RCC 7860 (cell line): ENCODE measurements around the gene PTPRN2.
"Not testable (repeated sequence)": the region's sequence is repeated elsewhere in the genome, so short reads cannot be mapped to it uniquely, and the experiment has no call there.

Source experiments
- DNase-seq: peaks from one replicate; pipeline ENCODE4 v3.0.0-alpha.2; 2015; ENCODE audit warnings: low spot score
- FAIRE-seq: peaks from 2 replicates; lab custom pipeline; 2012; peaks lifted over from hg19 to GRCh38; lab: Jason Lieb, UNC

The PTPRN2 gene

GRCh38 chr7:158407581-158408317, 179.9 kb downstream of the PTPRN2 start:
- peak; percentile 34 for DNase-seq

GRCh38 chr7:158406801-158407200, 180.8 kb downstream of the PTPRN2 start:
- FAIRE-seq: no peak

More at GRCh38 chr7:158407581-158408317, 179.9 kb downstream of the PTPRN2 start:
- FAIRE-seq: no peak

GRCh38 chr7:158406364-158406763, 181.3 kb downstream of the PTPRN2 start:
- FAIRE-seq: no peak
- no peak for DNase-seq

More at GRCh38 chr7:158406801-158407200, 180.8 kb downstream of the PTPRN2 start:
- no peak for DNase-seq

GRCh38 chr7:158405771-158406170, 181.9 kb downstream of the PTPRN2 start:
- not testable (repeated sequence) for FAIRE-seq, DNase-seq

GRCh38 chr7:158405324-158405723, 182.3 kb downstream of the PTPRN2 start:
- FAIRE-seq (no peak), DNase-seq (no peak)

- DNase-seq (no peak), FAIRE-seq (no peak)
These were observed 183.4 kb downstream of the PTPRN2 start for GRCh38 chr7:158404031-158404761.

- DNase-seq (no peak), FAIRE-seq (no peak)
These were observed 184.4 kb downstream of the PTPRN2 start for GRCh38 chr7:158403013-158403821.

GRCh38 chr7:158402471-158402870, 185.2 kb downstream of the PTPRN2 start:
- FAIRE-seq (no peak), DNase-seq (no peak)

GRCh38 chr7:158401826-158402225, 185.8 kb downstream of the PTPRN2 start:
- DNase-seq (no peak), FAIRE-seq (no peak)

- DNase-seq (no peak), FAIRE-seq (no peak)
These were observed 186.3 kb downstream of the PTPRN2 start for GRCh38 chr7:158401295-158401694.

GRCh38 chr7:158400601-158401225, 186.9 kb downstream of the PTPRN2 start:
- no peak for DNase-seq
- FAIRE-seq: no peak

- DNase-seq (no peak), FAIRE-seq (no peak)
These were observed 187.9 kb downstream of the PTPRN2 start for GRCh38 chr7:158399762-158400161.

- no peak for FAIRE-seq
- DNase-seq: no peak
These were observed 188.9 kb downstream of the PTPRN2 start for GRCh38 chr7:158398750-158399149.

GRCh38 chr7:158397885-158398284, 189.7 kb downstream of the PTPRN2 start:
- no peak for DNase-seq
- FAIRE-seq: no peak

GRCh38 chr7:158396982-158397862, 190.4 kb downstream of the PTPRN2 start:
- DNase-seq (no peak), FAIRE-seq (no peak)

- no peak for FAIRE-seq
- DNase-seq: no peak
These were observed 191.2 kb downstream of the PTPRN2 start for GRCh38 chr7:158396301-158396905.

- no peak for FAIRE-seq
These were observed 191.8 kb downstream of the PTPRN2 start for GRCh38 chr7:158395780-158396278.

GRCh38 chr7:158395349-158395748, 192.3 kb downstream of the PTPRN2 start:
- DNase-seq (no peak), FAIRE-seq (no peak)

More at GRCh38 chr7:158395780-158396278, 191.8 kb downstream of the PTPRN2 start:
- no peak for DNase-seq

GRCh38 chr7:158394936-158395335, 192.7 kb downstream of the PTPRN2 start:
- no peak for DNase-seq
- FAIRE-seq: no peak
